ENCODE data around the gene EEF1AKMT4. TPM values are rescaled to one million over a fixed set of nuclear protein-coding genes. Genes with fewer than 3 reads are reported as not detected.

EEF1AKMT4 gene
- total and polyA plus RNA-seq, 2 of the 8 experiments (the other 6 are each of a cell fraction or from before 2014, with no cell fraction given), result 9.3 to 30.1 TPM

DNA sequence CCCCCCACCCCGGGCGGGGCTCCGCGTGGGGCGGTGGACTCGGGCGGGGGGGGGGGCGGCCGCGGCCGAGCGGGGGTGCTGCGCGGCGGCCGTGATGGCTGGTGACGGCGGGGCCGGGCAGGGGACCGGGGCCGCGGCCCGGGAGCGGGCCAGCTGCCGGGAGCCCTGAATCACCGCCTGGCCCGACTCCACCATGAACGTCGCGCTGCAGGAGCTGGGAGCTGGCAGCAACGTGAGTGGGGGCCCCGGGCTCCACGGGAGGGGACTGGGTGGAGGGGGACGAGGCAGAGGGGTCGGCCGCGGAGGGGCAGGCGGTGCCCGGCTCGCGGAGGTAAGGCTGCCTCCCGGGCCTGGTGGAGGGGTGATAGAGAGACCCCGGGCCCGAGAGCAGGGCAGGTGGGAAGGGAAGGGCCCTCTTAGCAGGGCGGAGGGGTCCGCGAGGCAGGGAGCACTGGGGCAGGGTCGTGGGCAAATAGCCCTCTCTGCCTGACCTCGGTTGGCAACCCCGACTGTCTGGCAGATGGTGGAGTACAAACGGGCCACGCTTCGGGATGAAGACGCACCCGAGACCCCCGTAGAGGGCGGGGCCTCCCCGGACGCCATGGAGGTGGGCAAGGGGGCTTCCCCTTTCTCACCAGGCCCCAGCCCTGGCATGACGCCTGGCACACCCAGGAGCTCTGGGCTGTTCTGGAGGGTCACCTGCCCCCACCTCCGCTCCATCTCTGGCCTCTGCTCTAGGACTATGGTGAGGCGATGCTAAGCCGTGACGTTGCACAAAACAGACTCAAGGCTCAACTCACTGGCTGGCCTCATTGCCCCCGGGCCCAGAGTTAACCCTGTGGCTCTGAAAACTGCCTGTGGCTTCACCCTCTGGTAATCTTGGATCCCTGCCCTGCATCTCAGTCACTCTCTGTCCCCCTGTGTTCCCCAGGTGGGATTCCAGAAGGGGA, 26.8 kb downstream of the EEF1AKMT4 start, which contains the start of gene ECE2:
TSS of gene ECE2 (plus strand) at position 62 of the 950 bp plus-strand sequence. CDS start at position 194, 132 bp downstream.
- peak within 1 kb of the TSS; percentile 36 for H4K8ac ChIP-seq (ENCODE audit: extremely low read depth, insufficient read depth, low read length)
- H3K79me1 ChIP-seq (ENCODE audit: low read depth, low read length), result no peaks in the 10 kb centered on the region; the same call in 1 of the 2 replicates
- TF ChIP-seq GABPA (IDR thresholded peaks at IDR 0.05; ENCODE audit: borderline replicate concordance, insufficient read depth, low read length), result no peak
- TF ChIP-seq CBX5 (IDR thresholded peaks at IDR 0.05; ENCODE audit: low read depth, low read length), result no peak
- no peak for TF ChIP-seq HDAC2 (IDR thresholded peaks at IDR 0.05; ENCODE audit: borderline replicate concordance in 1 of 2, low read depth in 2 of 2, low read length in 2 of 2)
- peak; percentile 55 for TF ChIP-seq SUZ12 (IDR thresholded peaks at IDR 0.05; ENCODE audit: low read length)
- peak; percentile 43 for TF ChIP-seq EZH2 (IDR thresholded peaks at IDR 0.05; ENCODE audit: low read depth, low read length, severe bottlenecking)
- TF ChIP-seq KDM4A (IDR thresholded peaks at IDR 0.05; ENCODE audit: low read depth, low read length, severe bottlenecking), result peak; percentile 34
- no peak for TF ChIP-seq SIRT6 (IDR thresholded peaks at IDR 0.05; ENCODE audit: low read length)
- H3K18ac ChIP-seq (ENCODE audit: extremely low read depth, low read length), result no peak within 1 kb of the TSS; the same call in 1 of the 2 replicates
- no peak within 1 kb of the TSS for H2BK5ac ChIP-seq (ENCODE audit: low read depth, low read length)
- H4K20me1 ChIP-seq (replicated peaks in 1 of 2; ENCODE audit: control insufficient read depth in 1 of 2, insufficient read depth in 2 of 2, low read length in 2 of 2), result peaks cover 0 to 5% of the 10 kb centered on the region in 2 experiments
- peak within 1 kb of the TSS; percentile 69; the same call in 1 of the 2 replicates for H2AK5ac ChIP-seq (ENCODE audit: low read depth, low read length)
- peak within 1 kb of the TSS; percentile 75; the same call in 1 of the 2 replicates for H2AFZ ChIP-seq (ENCODE audit: low read length)
- peak within 1 kb of the TSS; percentile 52 to 87 for H3K4me2 ChIP-seq (ENCODE audit: insufficient read depth in 1 of 2, low read depth in 2 of 2, low read length in 2 of 2)
- DNase-seq (ENCODE audit: low read depth in 1 of 2, low spot score in 2 of 2) (peak in 1 of 2 experiments; percentile 58), FAIRE-seq (no peak)
- peaks cover 9% of the 10 kb centered on the region for H3K23me2 ChIP-seq (ENCODE audit: low read depth, low read length)
- peak within 1 kb of the TSS; percentile 46 for H4K91ac ChIP-seq (replicated peaks; ENCODE audit: insufficient read length, low read length)
- H3K36me3 ChIP-seq (ENCODE audit: control insufficient read depth in 2 of 4, insufficient read depth in 4 of 4, low read length in 3 of 4), result no peaks in the 10 kb centered on the region
- CTCF ChIA-PET (ENCODE audit: partially characterized antibody), result interaction anchor here (1.0 kb wide), 1 partner anchor 10 kb away, joined by 3 read pairs; no protein-coding TSS in a partner anchor
- H3K4me3 ChIP-seq (ENCODE audit: extremely low read depth in 1 of 4, insufficient read depth in 2 of 4, low read depth in 3 of 4, low read length in 4 of 4), result peak within 1 kb of the TSS; percentile 31 to 60 (median 42)
- H3K9me3 ChIP-seq (ENCODE audit: insufficient read depth in 2 of 2, low read depth in 1 of 2, low read length in 1 of 2), result no peaks in the 10 kb centered on the region
- peak within 1 kb of the TSS; percentile 98 for H2BK20ac ChIP-seq (ENCODE audit: low read length)
- peak within 1 kb of the TSS; percentile 96; the same call in 1 of the 2 replicates for H2BK12ac ChIP-seq (ENCODE audit: low read depth, low read length)
- no peak within 1 kb of the TSS for H2BK120ac ChIP-seq (replicated peaks; ENCODE audit: low read depth, low read length)
- WGBS, 2 experiments (ENCODE audit: extremely low coverage in 1 of 2, insufficient coverage in 1 of 2, insufficient read length in 1 of 2, insufficient replicate concordance in 2 of 2, low coverage in 1 of 2, low lambda C conversion rate in 2 of 2, missing lambda C conversion rate in 1 of 2), result 55% methylated on average over 31 of the region's 65 CpGs; no CpG with 5 or more reads in 1 of the 2 experiments
- H3K27ac ChIP-seq (ENCODE audit: low read depth, low read length), result no peak within 1 kb of the TSS
- H3K79me2 ChIP-seq (ENCODE audit: control insufficient read depth in 1 of 2, insufficient read depth in 2 of 2, low read length in 2 of 2), result no peaks in the 10 kb centered on the region
- peaks cover 0 to 7% (median 3%) of the 10 kb centered on the region in 4 experiments; a peak in 5 of 7 replicates for H3K4me1 ChIP-seq (replicated peaks in 1 of 4; ENCODE audit: control insufficient read depth in 3 of 4, insufficient read depth in 4 of 4, low read length in 3 of 4)
- H2BK15ac ChIP-seq (ENCODE audit: low read length), result peak within 1 kb of the TSS; percentile 98
- peak within 1 kb of the TSS; percentile 53 for H3K4ac ChIP-seq (replicated peaks; ENCODE audit: insufficient read length, low read depth, low read length)
- H3K27me3 ChIP-seq (replicated peaks in 1 of 4; ENCODE audit: control insufficient read depth in 3 of 4, extremely low read depth in 1 of 4, insufficient read depth in 3 of 4, low read length in 3 of 4), result peaks cover 8 to 32% (median 26%) of the 10 kb centered on the region in 4 experiments
- no peak within 1 kb of the TSS for H3K56ac ChIP-seq (replicated peaks; ENCODE audit: insufficient read length, low read depth, low read length)
- H3K23ac ChIP-seq (ENCODE audit: insufficient read length), result peak within 1 kb of the TSS; percentile 71
- H3K14ac ChIP-seq (ENCODE audit: insufficient read length), result no peak within 1 kb of the TSS
- H3K9ac ChIP-seq (replicated peaks in 1 of 4; ENCODE audit: extremely low read depth in 1 of 4, low read depth in 3 of 4, low read length in 3 of 4), result peak within 1 kb of the TSS in 1 of 4 experiments; percentile 36; a peak in 1 of 7 replicates
- POLR2A ChIA-PET (ENCODE audit: partially characterized antibody), result interaction anchor here (0.7 kb wide), 1 partner anchor 16 kb away, joined by 3 read pairs; no protein-coding TSS in a partner anchor
- no peak within 1 kb of the TSS for H4K5ac ChIP-seq (ENCODE audit: insufficient read length, low read depth, low read length)

Measured in H1 (cell line).